Activated CD8-positive, alpha-beta T cell treated with anti-CD3 and anti-CD28 coated beads, Interleukin-2, amount 10 ng/mL, durations not matched to agents 7 days and 5 days (primary cell): ENCODE results near the gene RANBP10. TPM values are rescaled to one million over a fixed set of nuclear protein-coding genes. Genes with fewer than 3 reads are reported as not detected.

Experiments
- ATAC-seq: fragments of 150-1000 bp; cut with Tn5 transposase; one replicate; pipeline ENCODE4 v1.10.0; 2021; ENCODE audit warnings: moderate library complexity
- CTCF ChIA-PET: fragments of 350-600 bp; sonication (Branson Sonifier 250); formaldehyde crosslinking; loops from one replicate; lab custom pipeline; 2021; ENCODE audit warnings: antibody characterized with exemption; lab: Charles Lee
- POLR2A ChIA-PET: fragments of 350-600 bp; sonication (Branson Sonifier 250); formaldehyde crosslinking; loops from one replicate; lab custom pipeline; 2021; ENCODE audit warnings: antibody characterized with exemption; lab: Charles Lee
- DNase-seq: peaks from one replicate; pipeline ENCODE4 v3.0.0-alpha.2; 2020
- H3K27ac Mint-ChIP-seq: one replicate; pipeline ENCODE4 v1.8.0; 2021; ENCODE audit warnings: mild to moderate bottlenecking, mixed read lengths
- H3K27me3 Mint-ChIP-seq: one replicate; pipeline ENCODE4 v1.8.0; 2021; ENCODE audit warnings: low read depth, mixed read lengths
- H3K36me3 Mint-ChIP-seq: one replicate; pipeline ENCODE4 v1.8.0; 2021; ENCODE audit warnings: low read depth, mixed read lengths
- H3K4me1 Mint-ChIP-seq: one replicate; pipeline ENCODE4 v1.8.0; 2021; ENCODE audit warnings: low read depth, mixed read lengths
- H3K4me3 Mint-ChIP-seq: one replicate; pipeline ENCODE4 v1.8.0; 2021; ENCODE audit warnings: mild to moderate bottlenecking, mixed read lengths
- H3K9me3 Mint-ChIP-seq: one replicate; pipeline ENCODE4 v1.8.0; 2022; ENCODE audit warnings: mixed read lengths; ENCODE audit not compliant: insufficient read depth
- total RNA-seq, 2 experiments: library from RNA; stranded (reverse); gene quantifications; one replicate each; pipeline ENCODE4 v1.2.3, GENCODE V29; 2021

RANBP10 gene
- total RNA-seq, 2 experiments from 2014 or later: 25.9 to 30.5 TPM

GRCh38 chr16:67801241-67801640, 5.1 kb downstream of the RANBP10 start:
- H3K4me1 Mint-ChIP-seq: peaks cover 59% of the 10 kb centered on the region
- H3K27me3 Mint-ChIP-seq: no peaks in the 10 kb centered on the region
- peaks cover 73% of the 10 kb centered on the region for H3K36me3 Mint-ChIP-seq
- POLR2A ChIA-PET: interaction anchor here (0.8 to 1.7 kb wide), 4 partner anchors 12 to 134 kb away, joined by 3 to 8 read pairs (median 4); partner anchors contain the start of gene GFOD2
- H3K27ac Mint-ChIP-seq: peak overlapping the region; percentile 84
- peak overlapping the region; percentile 48 for H3K4me3 Mint-ChIP-seq
- ATAC-seq (no peak), DNase-seq (no peak)
- CTCF ChIA-PET: interaction anchor here (0.8 to 6.1 kb wide), 5 partner anchors 9 to 128 kb away, joined by 3 to 43 read pairs (median 4); no protein-coding TSS in a partner anchor
- no peaks in the 10 kb centered on the region for H3K9me3 Mint-ChIP-seq

GRCh38 chr16:67800338-67800926, 5.9 kb downstream of the RANBP10 start:
- no peak for DNase-seq

GRCh38 chr16:67796099-67796718, 10.2 kb downstream of the RANBP10 start:
- ATAC-seq (no peak), DNase-seq (no peak)
- ChIA-PET CTCF (no interaction called here), POLR2A (interaction anchor here (0.5 to 0.8 kb wide), 4 partner anchors 8 to 39 kb away, joined by 3 to 5 read pairs (median 4); partner anchors contain the start of genes RANBP10 and TSNAXIP1)
- no peaks in the 10 kb centered on the region for H3K9me3 Mint-ChIP-seq
- peaks cover 36% of the 10 kb centered on the region for H3K36me3 Mint-ChIP-seq
- H3K4me3 Mint-ChIP-seq: no peak overlapping the region
- peak overlapping the region; percentile 17 for H3K27ac Mint-ChIP-seq
- peaks cover 20% of the 10 kb centered on the region for H3K4me1 Mint-ChIP-seq
- no peaks in the 10 kb centered on the region for H3K27me3 Mint-ChIP-seq

More at GRCh38 chr16:67800338-67800926, 5.9 kb downstream of the RANBP10 start:
- no peak overlapping the region for H3K4me3 Mint-ChIP-seq
- H3K4me1 Mint-ChIP-seq: peaks cover 57% of the 10 kb centered on the region
- H3K36me3 Mint-ChIP-seq: peaks cover 72% of the 10 kb centered on the region
- H3K9me3 Mint-ChIP-seq: no peaks in the 10 kb centered on the region
- POLR2A ChIA-PET: interaction anchor here (1.7 kb wide), 1 partner anchor 135 kb away, joined by 5 read pairs; no protein-coding TSS in a partner anchor
- H3K27me3 Mint-ChIP-seq: no peaks in the 10 kb centered on the region
- no peak for ATAC-seq
- CTCF ChIA-PET: interaction anchor here (0.8 to 6.1 kb wide), 5 partner anchors 10 to 128 kb away, joined by 3 to 43 read pairs (median 4); partner anchors contain the start of gene GFOD2
- peak overlapping the region; percentile 84 for H3K27ac Mint-ChIP-seq

GRCh38 chr16:67790071-67790470, 16.3 kb downstream of the RANBP10 start:
- no peak overlapping the region for H3K4me3 Mint-ChIP-seq
- ATAC-seq (no peak), DNase-seq (no peak)
- CTCF ChIA-PET: no interaction called here
- no peaks in the 10 kb centered on the region for H3K9me3 Mint-ChIP-seq
- H3K27me3 Mint-ChIP-seq: no peaks in the 10 kb centered on the region
- peaks cover 11% of the 10 kb centered on the region for H3K4me1 Mint-ChIP-seq
- no peak overlapping the region for H3K27ac Mint-ChIP-seq
- H3K36me3 Mint-ChIP-seq: peaks cover 8% of the 10 kb centered on the region
- POLR2A ChIA-PET: no interaction called here

GRCh38 chr16:67786491-67786890, 19.9 kb downstream of the RANBP10 start:
- H3K27me3 Mint-ChIP-seq: no peaks in the 10 kb centered on the region
- no peak overlapping the region for H3K27ac Mint-ChIP-seq

GRCh38 chr16:67783353-67783725, 23.0 kb downstream of the RANBP10 start:
- H3K4me3 Mint-ChIP-seq: no peak overlapping the region
- no peaks in the 10 kb centered on the region for H3K9me3 Mint-ChIP-seq
- DNase-seq (no peak), ATAC-seq (no peak)
- H3K36me3 Mint-ChIP-seq: peaks cover 15% of the 10 kb centered on the region
- POLR2A ChIA-PET: interaction anchor here (0.8 kb wide), 1 partner anchor 199 kb away, joined by 3 read pairs; no protein-coding TSS in a partner anchor
- no peaks in the 10 kb centered on the region for H3K27me3 Mint-ChIP-seq
- no peak overlapping the region for H3K27ac Mint-ChIP-seq
- peaks cover 29% of the 10 kb centered on the region for H3K4me1 Mint-ChIP-seq
- CTCF ChIA-PET: no interaction called here

More at GRCh38 chr16:67786491-67786890, 19.9 kb downstream of the RANBP10 start:
- Mint-ChIP-seq H3K4me3 (no peak overlapping the region), H3K9me3 (no peaks in the 10 kb centered on the region), H3K36me3 (peaks cover 13% of the 10 kb centered on the region), H3K4me1 (peaks cover 14% of the 10 kb centered on the region)
- no peak for DNase-seq
- ATAC-seq: no peak
- ChIA-PET CTCF (interaction anchor here (1.1 to 3.2 kb wide), 2 partner anchors 14 to 30 kb away, joined by 3 to 14 read pairs; no protein-coding TSS in a partner anchor), POLR2A (no interaction called here)

- no peak for ATAC-seq
- POLR2A ChIA-PET: no interaction called here
- H3K27ac Mint-ChIP-seq: no peak overlapping the region
Observed at GRCh38 chr16:67782567-67783352, 23.6 kb downstream of the RANBP10 start.

GRCh38 chr16:67781565-67781921, 24.8 kb downstream of the RANBP10 start:
- Mint-ChIP-seq H3K4me1 (peaks cover 25% of the 10 kb centered on the region), H3K9me3 (no peaks in the 10 kb centered on the region), H3K36me3 (peaks cover 13% of the 10 kb centered on the region), H3K4me3 (no peak overlapping the region), H3K27me3 (no peaks in the 10 kb centered on the region), H3K27ac (peak overlapping the region; percentile 87)
- ATAC-seq (peak; percentile 85), DNase-seq (peak; percentile 55)
- CTCF ChIA-PET: interaction anchor here (0.8 to 2.0 kb wide), 6 partner anchors 11 to 261 kb away, joined by 3 to 9 read pairs (median 4); partner anchors contain the start of genes C16orf86 and ENKD1
- POLR2A ChIA-PET: interaction anchor here (1.0 to 1.1 kb wide), 3 partner anchors 57 to 155 kb away, joined by 3 read pairs; partner anchors contain the start of genes GFOD2 and PSMB10

More at GRCh38 chr16:67782567-67783352, 23.6 kb downstream of the RANBP10 start:
- H3K27me3 Mint-ChIP-seq: no peaks in the 10 kb centered on the region
- H3K36me3 Mint-ChIP-seq: peaks cover 15% of the 10 kb centered on the region
- no peak for DNase-seq
- peaks cover 29% of the 10 kb centered on the region for H3K4me1 Mint-ChIP-seq
- CTCF ChIA-PET: interaction anchor here (0.7 kb wide), 1 partner anchor 228 kb away, joined by 3 read pairs; no protein-coding TSS in a partner anchor
- no peak overlapping the region for H3K4me3 Mint-ChIP-seq
- H3K9me3 Mint-ChIP-seq: no peaks in the 10 kb centered on the region

GRCh38 chr16:67780847-67781564, 25.4 kb downstream of the RANBP10 start:
- Mint-ChIP-seq H3K36me3 (peaks cover 13% of the 10 kb centered on the region), H3K9me3 (no peaks in the 10 kb centered on the region), H3K27ac (peak overlapping the region; percentile 87), H3K27me3 (no peaks in the 10 kb centered on the region), H3K4me3 (no peak overlapping the region), H3K4me1 (peaks cover 25% of the 10 kb centered on the region)
- POLR2A ChIA-PET: interaction anchor here (1.0 to 1.1 kb wide), 4 partner anchors 56 to 226 kb away, joined by 3 read pairs; partner anchors contain the start of genes GFOD2 and PSMB10
- CTCF ChIA-PET: interaction anchor here (0.8 to 2.0 kb wide), 9 partner anchors 11 to 260 kb away, joined by 3 to 10 read pairs (median 5); partner anchors contain the start of genes C16orf86 and ENKD1
- no peak for DNase-seq
- peak; percentile 17 for ATAC-seq

GRCh38 chr16:67779256-67780014, 26.9 kb downstream of the RANBP10 start:
- H3K36me3 Mint-ChIP-seq: peaks cover 16% of the 10 kb centered on the region
- H3K4me1 Mint-ChIP-seq: peaks cover 25% of the 10 kb centered on the region
- H3K4me3 Mint-ChIP-seq: no peak overlapping the region
- no peak for DNase-seq
- ChIA-PET POLR2A (interaction anchor here (0.6 to 0.7 kb wide), 2 partner anchors 86 to 151 kb away, joined by 3 read pairs; no protein-coding TSS in a partner anchor), CTCF (interaction anchor here (1.2 to 1.9 kb wide), 5 partner anchors 22 to 258 kb away, joined by 3 to 10 read pairs (median 4); no protein-coding TSS in a partner anchor)
- no peaks in the 10 kb centered on the region for H3K9me3 Mint-ChIP-seq
- no peaks in the 10 kb centered on the region for H3K27me3 Mint-ChIP-seq
- H3K27ac Mint-ChIP-seq: peak overlapping the region; percentile 13
- ATAC-seq: no peak
